Erythroblast (primary cell): ENCODE measurements around the gene CYTH3.

ENCODE experiments used
- GATA1 ChIP-seq: IDR thresholded peaks from 2 replicates; pipeline ENCODE4 v1.6.1; 2011; ENCODE audit warnings: low read depth, mild to moderate bottlenecking, control low read depth, low read length, moderate library complexity
- POLR2A ChIP-seq: IDR thresholded peaks from 2 replicates; pipeline ENCODE4 v1.6.1; 2011; ENCODE audit warnings: mild to moderate bottlenecking, low read length

DNA sequence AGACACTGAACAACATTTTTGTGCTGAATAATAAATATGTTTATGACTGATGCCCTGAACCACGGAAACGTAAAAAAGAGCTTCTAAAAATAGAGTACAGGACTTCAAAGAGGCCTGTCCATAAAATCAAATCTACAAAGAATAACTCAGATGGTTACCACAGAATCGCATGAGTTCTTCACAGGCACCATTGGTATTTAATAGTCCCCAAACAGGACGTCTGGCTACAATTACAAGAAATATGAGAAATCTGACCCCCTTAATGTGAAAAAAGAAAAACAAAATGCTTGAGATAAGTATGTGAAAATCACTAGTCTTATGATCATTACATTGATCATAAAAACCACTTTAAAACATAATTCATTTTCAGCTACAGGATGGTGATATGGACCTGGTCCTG, 20.8 kb downstream of the CYTH3 start:
- TF ChIP-seq POLR2A = no peak
- TF ChIP-seq GATA1 = no peak
